Motor neuron (in vitro differentiated cells): ENCODE results near the gene INPP5F. TPM values are rescaled to one million over a fixed set of nuclear protein-coding genes. Genes with fewer than 3 reads are reported as not detected.
A peak's percentile ranks its signal among the peaks of the same experiment; 100 is the strongest.

Experiments used
- ATAC-seq, 8 experiments: fragments of 200-7000 bp; cut with Tn5 transposase; replicated peaks in 6 of 8; 2 replicates each; pipeline ENCODE4 v1.8.0; 2021; ENCODE audit warnings: mild to moderate bottlenecking in 8 of 8, moderate library complexity in 8 of 8
- H3K27ac ChIP-seq, 2 donors: fragments of 250-450 bp; sonication (Bioruptor Pico); 2 replicates each; pipeline ENCODE4 v1.9.0; 2021; ENCODE audit warnings: antibody characterized with exemption in 2 of 2, mild to moderate bottlenecking in 2 of 2, moderate library complexity in 1 of 2
- H3K4me1 ChIP-seq, 2 donors: fragments of 250-450 bp; sonication (Bioruptor Pico); replicated peaks in 1 of 2; 2 replicates each; pipeline ENCODE4 v1.6.1; 2021; ENCODE audit warnings: antibody characterized with exemption in 2 of 2, mild to moderate bottlenecking in 2 of 2, moderate library complexity in 1 of 2
- H3K4me3 ChIP-seq, 5 donors: fragments of 250-450 bp; sonication (Bioruptor Pico); 2 replicates each; pipeline ENCODE4 v1.9.0; 2021; ENCODE audit warnings: antibody characterized with exemption in 5 of 5, mild to moderate bottlenecking in 5 of 5, moderate library complexity in 4 of 5
- WGBS, 10 experiments: fragments of 450-650 bp; shearing (Covaris generic); methylation state at CpG; one replicate each; pipeline ENCODE4 v1.0.0; 2022; 5-methylcytosine and 5-hydroxymethylcytosine counted together
- in situ Hi-C, 9 experiments: fragments of 400-800 bp; cut with MboI; loops; one replicate each; pipeline ENCODE4 v1.15.0; 2021; ENCODE audit warnings: low sequenced_read_pairs in 9 of 9, low pct_unique_long_range_greater_than_20kb in 2 of 9; ENCODE audit not compliant: unreplicated experiment in 9 of 9
- total RNA-seq, 8 experiments: library from RNA; unstranded; fragments of 300-600 nt; gene quantifications; 2 replicates each; pipeline versions ENCODE4 v1.2.3 to v1.2.4, GENCODE V29; 2022

Gene INPP5F
- total RNA-seq, 8 experiments from 2014 or later: 5.1 to 119 (median 59.5) TPM

DNA sequence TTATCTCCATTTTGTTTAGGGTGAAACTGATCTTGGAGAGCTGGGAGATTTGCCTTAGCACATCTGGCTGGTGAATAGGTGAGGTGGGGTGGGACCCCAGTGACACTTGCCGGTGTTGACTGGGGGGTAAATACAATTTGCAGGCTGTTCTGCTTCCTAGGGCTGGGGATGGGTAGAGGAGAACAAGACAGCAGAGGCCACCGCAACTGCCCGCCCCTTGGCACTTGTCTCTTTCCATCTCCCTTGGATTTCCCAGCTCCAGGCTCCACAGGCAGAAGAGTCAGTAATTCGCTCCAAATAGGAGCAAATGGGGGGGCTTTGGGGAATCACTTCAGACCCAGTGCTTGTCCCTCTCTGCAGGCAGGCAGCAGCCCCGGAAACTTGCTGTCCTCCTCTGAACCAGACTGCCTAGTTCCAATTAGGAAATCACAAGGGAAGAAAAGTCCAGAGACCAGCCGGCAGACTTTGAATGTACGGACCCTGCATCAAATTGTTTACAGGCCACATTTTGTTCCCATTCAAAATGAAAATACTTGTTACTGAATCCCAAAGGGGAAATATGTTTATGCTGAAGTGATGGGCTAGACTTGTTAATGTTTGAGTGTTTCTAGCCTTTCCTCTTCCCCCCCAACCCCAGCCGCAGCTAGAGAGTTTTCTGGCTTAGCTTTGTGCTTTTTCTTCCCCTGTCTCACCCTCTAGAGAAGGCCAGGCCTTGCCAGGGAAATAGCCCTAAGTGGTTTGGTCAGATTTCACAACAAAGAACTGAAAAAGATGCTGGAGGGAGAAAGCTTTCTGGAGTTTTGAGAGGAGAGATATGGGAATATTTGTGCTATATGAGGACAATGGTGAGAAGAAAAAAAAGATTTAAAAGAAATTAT, 10.0 kb upstream of the INPP5F start:
- in situ Hi-C loops: no loop called here
- 36 to 89% (median 65%) methylated on average over 1 to 5 of the region's 8 CpGs; no CpG with 5 or more reads in 2 of the 10 experiments for WGBS, 10 experiments
- ATAC-seq: no peak
- H3K4me3 ChIP-seq: no peak overlapping the region
- no peak overlapping the region for H3K27ac ChIP-seq
- H3K4me1 ChIP-seq: no peaks in the 10 kb centered on the region

DNA sequence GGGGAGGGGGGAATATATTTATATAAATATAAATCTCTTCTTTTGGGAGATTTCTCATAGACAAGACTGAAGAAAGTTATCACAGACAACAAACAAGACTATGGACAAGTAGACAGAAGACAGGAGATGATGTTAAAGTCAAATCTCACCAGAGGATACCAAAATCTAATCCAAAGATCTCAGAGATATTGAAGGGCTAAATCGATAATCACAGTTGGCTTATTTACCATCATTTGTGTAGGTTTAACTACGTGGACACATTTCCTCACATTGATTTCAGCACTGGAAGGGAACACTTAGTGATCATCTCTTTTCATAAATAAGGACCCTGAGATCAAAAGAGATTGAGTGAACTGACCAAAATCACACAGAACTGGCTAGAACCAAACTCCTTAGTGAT, 2.7 kb upstream of the INPP5F start:
- Histone ChIP-seq H3K27ac (no peak overlapping the region), H3K4me3 (no peak overlapping the region), H3K4me1 (peaks cover 15 to 22% of the 10 kb centered on the region in 2 donors)
- in situ Hi-C loops: no loop called here
- ATAC-seq: no peak
- WGBS, 10 experiments: 73 to 100% (median 84%) methylated on average over 1 to 2 of the region's 2 CpGs; no CpG with 5 or more reads in 1 of the 10 experiments

DNA sequence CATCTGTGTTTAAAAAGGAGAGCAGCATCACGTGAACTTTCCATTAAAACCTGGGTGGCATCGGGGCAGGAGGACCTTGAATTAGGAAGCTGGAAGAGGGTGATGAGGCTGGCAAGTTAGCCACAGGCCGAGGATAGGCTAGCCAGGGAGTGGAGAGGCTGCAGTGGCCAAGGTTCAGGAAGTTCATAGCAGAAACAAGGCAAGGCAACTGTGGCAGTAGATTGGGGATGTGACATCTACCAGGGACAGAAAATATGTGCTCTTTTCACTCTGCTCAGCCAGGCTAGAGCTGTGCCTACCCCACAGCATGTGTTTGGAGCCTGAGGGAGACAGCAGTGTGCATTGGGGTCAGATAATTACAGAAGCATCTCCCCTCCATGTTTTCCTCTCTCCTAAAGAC, 2.2 kb upstream of the INPP5F start:
- Histone ChIP-seq H3K27ac (no peak overlapping the region), H3K4me1 (peaks cover 16 to 22% of the 10 kb centered on the region in 2 donors), H3K4me3 (no peak overlapping the region)
- in situ Hi-C loops: no loop called here
- ATAC-seq: no peak
- whole genome bisulfite sequencing, 10 experiments: 60 to 93% (median 72%) methylated on average over 1 to 3 of the region's 3 CpGs; no CpG with 5 or more reads in 1 of the 10 experiments

- peaks cover 16 to 22% of the 10 kb centered on the region in 2 donors for H3K4me1 ChIP-seq
- ATAC-seq: peak in 1 of 8 experiments; percentile 0
- WGBS, 10 experiments: 7 to 44% (median 28%) methylated on average over 3 to 17 of the region's 21 CpGs
- peak overlapping the region; percentile 91 to 92 for H3K27ac ChIP-seq
- H3K4me3 ChIP-seq: peak overlapping the region; percentile 64 to 89 (median 76)
- in situ Hi-C loops: no loop called here
These were observed 995 bp upstream of the INPP5F start for GRCh38 chr10:119724593-119725516.

- no peak for ATAC-seq
- Histone ChIP-seq H3K4me1 (peaks cover 16 to 22% of the 10 kb centered on the region in 2 donors), H3K4me3 (peak overlapping the region; percentile 64 to 89 (median 76)), H3K27ac (peak overlapping the region; percentile 91 to 92)
- 7% methylated on average over 3 of the region's 32 CpGs; no CpG with 5 or more reads in 9 of the 10 experiments for WGBS, 10 experiments
- in situ Hi-C loops: no loop called here
These were observed 378 bp upstream of the INPP5F start for GRCh38 chr10:119725517-119725827.

- WGBS, 10 experiments: 39 to 96% (median 70%) methylated on average over 3 to 8 of the region's 14 CpGs; no CpG with 5 or more reads in 2 of the 10 experiments
- ATAC-seq: no peak
- peak overlapping the region; percentile 90 for H3K27ac ChIP-seq
- H3K4me3 ChIP-seq: peak overlapping the region; percentile 64 to 89 (median 76)
- in situ Hi-C loops: no loop called here
- peaks cover 16 to 22% of the 10 kb centered on the region in 2 donors for H3K4me1 ChIP-seq
These were observed 919 bp downstream of the INPP5F start for GRCh38 chr10:119726676-119727261.

GRCh38 chr10:119728172-119728800, 2.4 kb downstream of the INPP5F start:
- WGBS, 10 experiments: 51 to 100% (median 90%) methylated on average over 1 to 3 of the region's 3 CpGs
- Histone ChIP-seq H3K4me1 (peaks cover 16 to 18% of the 10 kb centered on the region in 2 donors), H3K27ac (no peak overlapping the region), H3K4me3 (no peak overlapping the region)
- in situ Hi-C loops: no loop called here
- ATAC-seq: no peak

GRCh38 chr10:119734396-119735332, 8.8 kb downstream of the INPP5F start:
- Histone ChIP-seq H3K4me1 (peaks cover 3 to 16% of the 10 kb centered on the region in 2 donors), H3K4me3 (no peak overlapping the region), H3K27ac (no peak overlapping the region)
- in situ Hi-C loops: no loop called here
- peak in 6 of 8 experiments; percentile 14 to 48 (median 40) for ATAC-seq
- WGBS, 10 experiments: 0 to 88% (median 64%) methylated on average over 1 of the region's 1 CpG; no CpG with 5 or more reads in 1 of the 10 experiments

DNA sequence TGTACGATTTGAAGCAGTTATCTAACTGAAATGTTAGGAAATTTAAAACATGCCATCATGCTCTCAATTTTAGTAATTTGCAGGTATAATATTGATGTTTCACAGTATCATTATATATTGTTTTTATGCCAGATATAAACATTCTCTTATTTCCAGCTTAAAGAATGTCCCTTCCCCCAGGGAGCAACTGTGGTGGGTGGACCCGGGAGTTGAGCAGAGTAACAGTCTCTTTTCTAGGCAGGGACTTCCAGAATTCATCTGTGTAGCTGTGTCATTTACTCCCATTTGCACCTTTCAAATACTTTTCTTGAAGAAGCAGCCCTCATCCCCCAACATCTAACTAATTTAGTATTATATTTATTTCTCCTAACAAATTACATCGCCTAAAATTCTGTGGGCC, 9.6 kb downstream of the INPP5F start:
- H3K4me1 ChIP-seq: peaks cover 3 to 16% of the 10 kb centered on the region in 2 donors
- H3K4me3 ChIP-seq: no peak overlapping the region
- in situ Hi-C loops: no loop called here
- WGBS, 10 experiments: 37 to 90% (median 71%) methylated on average over 1 to 3 of the region's 3 CpGs; no CpG with 5 or more reads in 1 of the 10 experiments
- ATAC-seq: no peak
- no peak overlapping the region for H3K27ac ChIP-seq

DNA sequence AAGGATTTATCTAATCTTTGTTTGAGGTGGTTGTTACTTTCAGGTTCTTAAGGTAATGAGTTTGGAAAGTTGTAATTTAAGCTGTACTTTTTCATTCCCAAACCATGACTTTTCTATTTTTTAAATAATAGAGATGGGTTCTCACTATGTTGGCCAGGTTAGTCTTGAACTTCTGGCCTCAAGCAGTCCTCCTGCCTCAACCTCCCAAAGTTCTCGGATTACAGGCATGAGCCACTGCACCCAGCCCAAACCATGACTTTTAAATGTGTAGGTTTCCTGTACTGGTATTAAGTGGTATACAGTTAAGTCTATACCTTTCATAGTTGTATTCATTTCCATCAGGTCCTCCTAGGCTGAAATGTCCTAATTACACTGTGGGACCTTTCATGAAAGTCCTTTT, 10.4 kb downstream of the INPP5F start:
- peaks cover 3 to 16% of the 10 kb centered on the region in 2 donors for H3K4me1 ChIP-seq
- no peak overlapping the region for H3K4me3 ChIP-seq
- no peak for ATAC-seq
- H3K27ac ChIP-seq: no peak overlapping the region
- WGBS, 10 experiments: 80 to 100% (median 95%) methylated on average over 1 of the region's 1 CpG; no CpG with 5 or more reads in 6 of the 10 experiments
- in situ Hi-C loops: no loop called here

DNA sequence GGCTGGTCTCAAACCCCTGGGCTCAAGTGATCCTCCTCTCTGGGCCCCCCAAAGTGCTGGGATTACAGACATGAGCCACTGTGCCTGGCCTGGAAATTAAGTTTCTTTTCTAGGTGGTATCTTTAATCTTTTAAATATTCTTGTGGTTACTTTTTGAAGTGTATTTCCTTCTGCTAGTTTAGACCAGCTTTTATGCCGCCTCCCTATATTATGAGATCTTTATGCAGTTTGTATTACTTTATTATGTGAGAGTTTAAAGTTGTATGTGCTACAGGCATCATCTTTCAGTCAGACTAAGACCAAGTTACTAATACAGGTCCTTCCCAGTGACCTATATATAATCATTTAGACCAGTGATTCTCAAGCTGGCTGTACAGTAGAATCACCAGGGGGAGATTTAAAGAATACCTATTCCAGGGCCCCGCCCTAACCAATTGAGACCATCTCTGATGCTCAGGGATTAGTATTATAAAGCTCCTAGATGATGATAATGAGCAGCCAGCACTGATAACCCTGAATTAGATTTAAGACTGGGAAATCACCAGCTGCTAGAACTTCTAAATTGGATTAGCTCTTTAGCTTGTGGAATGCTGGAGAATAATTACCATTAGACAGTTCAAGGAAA, 11.3 kb downstream of the INPP5F start:
- Histone ChIP-seq H3K4me1 (peaks cover 3 to 16% of the 10 kb centered on the region in 2 donors), H3K27ac (no peak overlapping the region), H3K4me3 (no peak overlapping the region)
- ATAC-seq: peak; percentile 19 to 47 (median 26)
- WGBS, 10 experiments: 79 to 100% (median 96%) methylated on average over 1 to 2 of the region's 2 CpGs; no CpG with 5 or more reads in 2 of the 10 experiments
- in situ Hi-C loops: no loop called here
